SK-N-MC (cell line): ENCODE measurements around the gene TM7SF2.

ENCODE experiments used
- DNase-seq: peaks from one replicate; pipeline ENCODE4 v3.0.0-alpha.2; 2011; ENCODE audit warnings: low read depth, low spot score
- H3K27ac ChIP-seq: fragments of 200-600 bp; sonication (generic); 2 replicates; pipeline ENCODE4 v1.5.1; 2016; ENCODE audit warnings: mixed run types
- H3K36me3 ChIP-seq: fragments of 200-600 bp; sonication (generic); 2 replicates; pipeline ENCODE4 v1.6.1; 2017; ENCODE audit warnings: antibody characterized with exemption, low read length, mixed read lengths; ENCODE audit not compliant: insufficient read depth
- H3K4me3 ChIP-seq: fragments of 200-600 bp; sonication (generic); 2 replicates; pipeline ENCODE4 v1.5.1; 2016
- H3K9ac ChIP-seq: fragments of 200-600 bp; sonication (generic); 2 replicates; pipeline ENCODE4 v1.8.0; 2017; ENCODE audit warnings: mixed run types, mixed read lengths; ENCODE audit not compliant: insufficient read length
- H3K9me3 ChIP-seq: fragments of 200-600 bp; sonication (generic); 2 replicates; pipeline ENCODE4 v1.6.1; 2017; ENCODE audit warnings: low read depth, mild to moderate bottlenecking, antibody characterized with exemption, low read length, moderate library complexity, mixed read lengths
- EZH2 ChIP-seq: fragments of 200-600 bp; sonication (generic); IDR thresholded peaks from one replicate; pipeline ENCODE4 v1.6.1; 2017; ENCODE audit warnings: antibody characterized with exemption
- FOXP2 ChIP-seq: optimal IDR thresholded peaks from 2 replicates; pipeline ENCODE3; 2011; ENCODE audit warnings: mild to moderate bottlenecking, moderate library complexity; ENCODE audit not compliant: insufficient read depth; ENCODE audit errors: extremely low read length, control extremely low read depth
- POLR2AphosphoS5 ChIP-seq: IDR thresholded peaks from 2 replicates; pipeline ENCODE4 v1.6.1; 2012; ENCODE audit warnings: mild to moderate bottlenecking, low read depth, low read length, borderline replicate concordance

The TM7SF2 gene

DNA sequence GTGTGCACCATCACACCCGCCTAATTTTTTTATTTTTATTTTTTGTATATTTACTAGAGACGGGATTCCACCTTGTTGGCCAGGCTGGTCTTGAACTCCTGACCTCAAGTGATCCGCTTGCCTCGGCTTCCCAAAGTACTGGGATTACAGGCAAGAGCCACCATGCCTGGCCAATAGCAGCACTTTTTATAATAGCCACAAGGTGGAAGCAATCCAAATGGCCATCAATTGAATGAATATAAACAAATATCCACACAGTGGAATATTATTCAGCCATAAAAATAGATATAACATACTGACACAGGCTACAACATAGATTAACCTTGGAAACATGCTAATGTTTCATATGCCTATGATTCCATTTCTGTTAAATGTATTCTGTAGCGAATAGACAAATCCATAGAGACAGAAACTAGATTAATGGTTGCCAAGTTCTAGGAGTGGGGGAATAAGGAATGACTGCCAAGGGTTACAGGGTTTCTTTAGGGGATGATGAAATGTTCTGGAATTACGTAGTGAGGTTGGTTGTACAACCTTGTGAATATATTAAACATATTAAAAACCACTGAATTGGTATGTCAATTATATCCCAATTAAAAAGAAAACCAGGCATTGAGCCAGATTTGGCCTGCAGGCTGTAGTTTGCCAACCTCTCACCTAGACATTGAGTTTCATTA is 10.9 kb upstream of the TM7SF2 start:
- TF ChIP-seq EZH2 (no peak), FOXP2 (no peak), POLR2AphosphoS5 (no peak)
- DNase-seq: no peak
- Histone ChIP-seq H3K9ac (no peak overlapping the region), H3K36me3 (no peaks in the 10 kb centered on the region), H3K4me3 (no peak overlapping the region), H3K9me3 (no peaks in the 10 kb centered on the region), H3K27ac (no peak overlapping the region)

DNA sequence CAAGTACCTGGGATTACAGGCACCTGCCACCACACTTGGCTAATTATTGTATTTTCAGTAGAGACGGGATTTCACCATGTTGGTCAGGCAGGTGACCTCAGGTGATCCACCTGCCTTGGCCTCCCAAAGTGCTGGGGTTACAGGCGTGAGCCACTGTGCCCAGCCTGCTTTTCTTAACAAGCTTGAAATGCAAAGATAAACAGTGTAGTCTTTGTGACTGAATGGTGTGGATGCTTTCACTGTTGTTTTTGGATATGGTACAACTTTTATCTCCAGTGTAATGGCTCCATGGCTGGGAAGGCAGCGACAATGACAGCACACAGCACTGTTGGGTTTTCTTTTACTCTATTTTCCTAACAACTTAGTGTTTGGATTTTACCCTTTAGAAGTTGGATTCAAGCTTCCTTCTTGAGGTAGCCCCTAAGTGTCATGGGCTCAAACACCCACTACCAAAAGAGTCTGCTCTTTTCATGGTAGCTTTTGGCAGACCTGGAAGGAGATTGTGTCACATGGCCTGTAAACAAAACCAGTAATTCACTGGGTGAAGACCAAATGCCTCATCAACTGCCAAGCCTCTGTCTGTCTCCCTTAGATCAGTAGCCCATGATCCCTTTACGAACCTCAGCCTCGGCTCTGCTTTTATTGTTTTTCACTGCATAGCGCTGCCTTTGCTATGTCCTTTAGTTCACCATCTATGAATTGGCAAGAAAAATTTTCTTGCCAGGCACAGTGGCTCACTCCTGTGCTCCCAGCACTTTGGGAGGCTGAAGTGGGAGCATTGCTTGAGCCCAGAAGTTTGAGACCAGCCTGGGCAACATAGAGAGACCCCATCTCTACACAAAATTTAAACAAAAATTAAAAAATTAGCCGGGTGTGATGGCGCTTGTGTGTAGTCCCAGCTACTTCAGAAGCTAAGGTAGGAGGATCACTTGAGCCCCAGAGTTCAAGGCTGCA is 9.3 kb upstream of the TM7SF2 start:
- no peak overlapping the region for H3K27ac ChIP-seq
- TF ChIP-seq EZH2 (no peak), FOXP2 (no peak), POLR2AphosphoS5 (no peak)
- H3K36me3 ChIP-seq: no peaks in the 10 kb centered on the region
- no peak for DNase-seq
- H3K9me3 ChIP-seq: no peaks in the 10 kb centered on the region
- H3K9ac ChIP-seq: no peak overlapping the region
- H3K4me3 ChIP-seq: no peak overlapping the region

DNA sequence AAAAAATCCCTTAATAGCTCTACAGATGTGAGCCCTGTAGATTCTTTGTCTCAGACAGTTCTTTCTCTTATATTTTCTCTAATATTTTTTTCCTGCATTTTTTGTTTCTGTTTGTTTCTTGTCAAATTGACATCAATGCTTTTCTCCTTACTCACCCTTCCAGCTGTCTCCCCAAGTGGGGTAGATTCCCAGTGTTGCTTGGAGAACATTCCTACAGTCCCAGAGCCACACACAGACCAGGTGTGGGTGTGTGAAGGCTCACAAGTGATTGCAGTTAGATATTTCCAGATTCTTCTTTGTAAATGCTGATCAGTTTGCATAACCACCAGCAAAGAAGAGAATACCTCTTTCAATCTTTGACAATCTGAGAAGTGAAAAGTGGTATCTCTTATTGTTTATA is 8.2 kb upstream of the TM7SF2 start:
- H3K9me3 ChIP-seq: no peaks in the 10 kb centered on the region
- DNase-seq: no peak
- H3K36me3 ChIP-seq: no peaks in the 10 kb centered on the region
- no peak overlapping the region for H3K4me3 ChIP-seq
- H3K27ac ChIP-seq: no peak overlapping the region
- H3K9ac ChIP-seq: no peak overlapping the region
- TF ChIP-seq POLR2AphosphoS5: no peak
- TF ChIP-seq EZH2: no peak
- TF ChIP-seq FOXP2: no peak

DNA sequence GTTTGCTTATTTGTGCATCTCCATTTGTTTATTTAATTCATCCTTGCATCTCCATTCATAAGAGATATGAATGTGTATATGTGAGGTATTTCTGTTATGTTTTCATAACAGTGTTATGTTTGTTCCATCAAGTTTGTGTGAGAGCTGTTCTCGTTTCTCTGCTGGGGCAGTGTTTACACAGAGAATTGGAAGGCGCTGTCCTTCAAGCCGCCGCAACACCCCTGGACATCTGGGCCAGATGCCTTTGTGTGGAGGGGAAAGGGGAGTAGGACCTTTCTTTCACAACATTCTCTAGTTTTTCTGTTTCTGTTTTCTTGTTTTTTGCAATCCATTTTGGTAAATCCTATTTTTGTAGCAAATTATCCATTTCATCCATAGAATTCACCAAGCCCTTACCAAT is 7.0 kb upstream of the TM7SF2 start:
- no peaks in the 10 kb centered on the region for H3K36me3 ChIP-seq
- H3K9ac ChIP-seq: peak overlapping the region; percentile 47
- no peak for TF ChIP-seq POLR2AphosphoS5
- no peaks in the 10 kb centered on the region for H3K9me3 ChIP-seq
- no peak overlapping the region for H3K27ac ChIP-seq
- no peak overlapping the region for H3K4me3 ChIP-seq
- no peak for DNase-seq

DNA sequence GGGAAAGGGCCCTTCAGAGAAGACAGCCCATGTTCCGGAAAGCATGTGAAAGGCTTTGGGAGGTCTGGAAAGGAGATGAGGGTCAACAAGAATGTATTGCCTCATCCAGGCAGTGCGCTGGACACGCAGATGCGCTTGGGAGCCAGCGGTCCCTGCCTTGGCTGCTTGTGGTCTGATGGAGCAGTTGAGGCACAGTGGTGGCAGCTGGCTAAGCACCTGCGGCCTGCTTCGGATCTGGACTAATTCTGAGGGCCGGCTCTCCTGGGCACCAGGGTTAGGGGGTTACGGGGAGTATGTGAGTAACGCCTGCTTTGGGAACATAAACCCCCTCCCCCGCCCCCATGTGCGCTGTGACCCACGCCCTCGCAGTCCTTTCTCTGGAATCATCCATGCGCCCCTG is 4.6 kb upstream of the TM7SF2 start:
- no peak overlapping the region for H3K9ac ChIP-seq

DNA sequence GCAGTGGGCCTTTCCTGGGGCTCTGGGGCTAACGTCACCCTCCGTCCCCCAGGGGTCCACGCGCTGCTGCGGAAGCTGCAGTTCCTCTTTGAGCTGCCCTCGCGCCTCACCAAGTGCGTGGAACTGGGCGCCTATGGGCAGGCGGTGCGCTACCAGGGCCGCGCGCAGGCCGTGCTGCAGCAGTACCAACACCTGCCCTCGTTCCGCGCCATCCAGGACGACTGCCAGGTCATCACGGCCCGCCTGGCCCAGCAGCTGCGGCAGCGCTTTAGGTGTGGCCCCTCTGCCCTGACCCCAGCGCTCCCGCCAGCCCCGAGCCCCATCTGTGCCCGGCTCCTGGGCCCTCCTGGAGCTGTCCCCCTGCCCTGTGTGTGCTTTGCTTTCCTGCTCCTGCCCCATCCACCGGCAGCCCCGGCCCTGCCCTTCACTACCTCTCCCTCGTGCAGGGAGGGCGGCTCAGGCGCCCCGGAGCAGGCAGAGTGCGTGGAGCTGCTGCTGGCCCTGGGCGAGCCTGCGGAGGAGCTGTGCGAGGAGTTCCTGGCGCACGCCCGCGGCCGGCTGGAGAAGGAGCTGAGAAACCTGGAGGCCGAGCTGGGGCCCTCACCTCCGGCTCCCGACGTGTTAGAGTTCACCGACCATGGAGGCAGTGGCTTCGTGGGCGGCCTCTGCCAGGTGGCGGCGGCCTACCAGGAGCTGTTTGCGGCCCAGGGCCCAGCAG is 3.8 kb upstream of the TM7SF2 start:
- H3K9ac ChIP-seq: no peak overlapping the region
- no peaks in the 10 kb centered on the region for H3K36me3 ChIP-seq
- no peak overlapping the region for H3K4me3 ChIP-seq
- no peaks in the 10 kb centered on the region for H3K9me3 ChIP-seq
- no peak for DNase-seq
- no peak for TF ChIP-seq EZH2
- no peak for TF ChIP-seq FOXP2
- no peak for TF ChIP-seq POLR2AphosphoS5
- H3K27ac ChIP-seq: no peak overlapping the region

More for the DNA sequence above, 4.6 kb upstream of the TM7SF2 start:
- DNase-seq: no peak
- Histone ChIP-seq H3K36me3 (no peaks in the 10 kb centered on the region), H3K27ac (no peak overlapping the region), H3K9me3 (no peaks in the 10 kb centered on the region), H3K4me3 (no peak overlapping the region)
- TF ChIP-seq EZH2: no peak
- no peak for TF ChIP-seq POLR2AphosphoS5
- no peak for TF ChIP-seq FOXP2

DNA sequence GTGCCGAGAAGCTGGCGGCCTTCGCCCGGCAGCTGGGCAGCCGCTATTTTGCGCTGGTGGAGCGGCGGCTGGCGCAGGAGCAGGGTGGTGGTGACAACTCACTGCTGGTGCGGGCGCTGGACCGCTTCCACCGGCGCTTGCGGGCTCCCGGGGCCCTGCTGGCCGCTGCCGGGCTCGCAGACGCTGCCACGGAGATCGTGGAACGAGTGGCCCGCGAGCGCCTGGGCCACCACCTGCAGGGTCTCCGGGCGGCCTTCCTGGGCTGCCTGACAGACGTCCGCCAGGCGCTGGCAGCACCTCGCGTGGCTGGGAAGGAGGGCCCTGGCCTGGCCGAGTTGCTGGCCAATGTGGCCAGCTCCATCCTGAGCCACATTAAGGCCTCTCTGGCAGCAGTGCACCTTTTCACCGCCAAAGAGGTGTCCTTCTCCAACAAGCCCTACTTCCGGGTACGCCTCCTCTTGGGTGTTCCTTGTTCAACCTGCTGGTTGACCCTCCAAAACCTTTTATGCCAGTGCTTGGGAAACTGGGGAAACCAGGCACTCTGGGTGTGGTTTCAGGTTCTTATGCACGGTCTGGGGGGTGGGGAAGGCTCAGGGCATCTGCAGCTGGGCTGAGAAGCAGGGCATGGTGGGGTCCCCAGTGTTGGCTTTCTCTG is 3.1 kb upstream of the TM7SF2 start:
- no peak overlapping the region for H3K9ac ChIP-seq
- no peaks in the 10 kb centered on the region for H3K36me3 ChIP-seq
- H3K27ac ChIP-seq: no peak overlapping the region
- TF ChIP-seq FOXP2 (no peak), EZH2 (no peak), POLR2AphosphoS5 (no peak)
- no peak for DNase-seq
- H3K4me3 ChIP-seq: no peak overlapping the region
- no peaks in the 10 kb centered on the region for H3K9me3 ChIP-seq

DNA sequence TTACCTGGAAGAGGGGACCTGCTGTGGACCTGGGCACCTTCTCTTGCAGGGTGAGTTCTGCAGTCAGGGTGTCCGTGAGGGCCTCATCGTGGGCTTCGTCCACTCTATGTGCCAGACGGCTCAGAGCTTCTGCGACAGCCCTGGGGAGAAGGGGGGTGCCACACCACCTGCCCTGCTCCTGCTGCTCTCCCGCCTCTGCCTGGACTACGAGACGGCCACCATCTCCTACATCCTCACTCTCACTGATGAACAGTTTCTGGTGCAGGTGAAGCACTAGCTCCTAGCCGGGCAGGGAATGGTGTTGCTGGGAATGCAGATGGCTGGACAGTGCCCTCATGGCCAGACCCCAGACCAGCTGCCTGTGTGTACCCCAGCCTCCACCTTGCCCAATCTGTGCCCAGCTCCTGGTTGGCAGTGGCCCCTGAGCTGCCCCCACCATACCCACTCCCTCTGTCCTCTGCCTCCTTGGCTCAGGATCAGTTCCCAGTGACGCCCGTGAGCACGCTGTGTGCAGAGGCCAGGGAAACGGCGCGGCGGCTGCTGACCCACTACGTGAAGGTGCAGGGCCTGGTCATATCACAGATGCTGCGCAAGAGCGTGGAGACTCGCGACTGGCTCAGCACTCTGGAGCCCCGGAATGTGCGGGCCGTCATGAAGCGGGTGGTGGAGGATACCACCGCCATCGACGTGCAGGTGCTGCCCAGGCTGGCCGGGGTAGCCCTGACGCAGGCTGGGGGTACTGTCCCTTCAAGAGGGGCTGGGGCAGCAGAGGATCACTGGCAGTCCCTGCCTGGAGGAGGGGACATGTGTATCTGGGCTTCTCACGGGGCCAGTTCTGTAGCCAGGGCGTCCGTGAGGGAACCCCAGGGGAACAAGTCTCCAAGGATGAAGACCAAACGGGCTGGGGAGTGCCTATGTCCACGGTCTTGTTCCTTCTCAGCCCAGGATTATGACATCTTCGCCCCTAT is 2.2 kb upstream of the TM7SF2 start:
- H3K9me3 ChIP-seq: no peaks in the 10 kb centered on the region
- no peak overlapping the region for H3K9ac ChIP-seq
- H3K36me3 ChIP-seq: no peaks in the 10 kb centered on the region
- TF ChIP-seq EZH2: no peak
- no peak for TF ChIP-seq POLR2AphosphoS5
- TF ChIP-seq FOXP2: no peak
- H3K4me3 ChIP-seq: no peak overlapping the region
- H3K27ac ChIP-seq: no peak overlapping the region
- DNase-seq: no peak
